GM19043 (cell line): Measurements from ENCODE around the gene UCP3.
A peak's percentile ranks its signal among the peaks of the same experiment; 100 is the strongest.
"Not testable (repeated sequence)": the region's sequence is repeated elsewhere in the genome, so short reads cannot be mapped to it uniquely, and the experiment has no call there.

Experiments
- ATAC-seq: cut with Tn5 transposase; IDR thresholded peaks from one replicate; pipeline ENCODE4 v1.9.1; 2021; ENCODE audit warnings: low read depth; ENCODE audit not compliant: unreplicated experiment

Gene UCP3

GRCh38 chr11:74001822-74002286, 7.0 kb downstream of the UCP3 start:
- no peak for ATAC-seq

GRCh38 chr11:74000307-74001133, 8.4 kb downstream of the UCP3 start:
- no peak for ATAC-seq

GRCh38 chr11:73999581-74000306, 9.1 kb downstream of the UCP3 start:
- ATAC-seq = no peak

- ATAC-seq = no peak
Measured at GRCh38 chr11:73998846-73999575, 9.9 kb downstream of the UCP3 start.

- ATAC-seq = no peak
Measured at GRCh38 chr11:73997120-73997770, 11.6 kb downstream of the UCP3 start.

- ATAC-seq = no peak
Measured at GRCh38 chr11:73996161-73996747, 12.6 kb downstream of the UCP3 start.

GRCh38 chr11:73995731-73996130, 13.2 kb downstream of the UCP3 start:
- ATAC-seq = no peak

GRCh38 chr11:73995247-73995646, 13.6 kb downstream of the UCP3 start:
- ATAC-seq = peak; percentile 48

GRCh38 chr11:73991471-73992006, 17.3 kb downstream of the UCP3 start:
- no peak for ATAC-seq

GRCh38 chr11:73990730-73991129, 18.2 kb downstream of the UCP3 start:
- ATAC-seq = no peak

- no peak for ATAC-seq
Measured at GRCh38 chr11:73989156-73989555, 19.7 kb downstream of the UCP3 start.

GRCh38 chr11:73988227-73988626, 20.7 kb downstream of the UCP3 start:
- ATAC-seq = no peak

GRCh38 chr11:73985661-73986060, 23.2 kb downstream of the UCP3 start:
- not testable (repeated sequence) for ATAC-seq

- ATAC-seq = no peak
Measured at GRCh38 chr11:73983741-73984538, 24.9 kb downstream of the UCP3 start.

GRCh38 chr11:73982990-73983740, 25.7 kb downstream of the UCP3 start:
- peak; percentile 67 for ATAC-seq

GRCh38 chr11:73982595-73982989, 26.3 kb downstream of the UCP3 start, which contains the start of gene UCP2:
UCP2 (minus strand) TSS chr11:73982843; CDS start chr11:73978378, 4,465 bp downstream.
- peak; percentile 36 for ATAC-seq

GRCh38 chr11:73981051-73981805, 27.7 kb downstream of the UCP3 start:
- no peak for ATAC-seq
